ENCODE data around the gene SLC30A4.

SLC30A4 gene

DNA sequence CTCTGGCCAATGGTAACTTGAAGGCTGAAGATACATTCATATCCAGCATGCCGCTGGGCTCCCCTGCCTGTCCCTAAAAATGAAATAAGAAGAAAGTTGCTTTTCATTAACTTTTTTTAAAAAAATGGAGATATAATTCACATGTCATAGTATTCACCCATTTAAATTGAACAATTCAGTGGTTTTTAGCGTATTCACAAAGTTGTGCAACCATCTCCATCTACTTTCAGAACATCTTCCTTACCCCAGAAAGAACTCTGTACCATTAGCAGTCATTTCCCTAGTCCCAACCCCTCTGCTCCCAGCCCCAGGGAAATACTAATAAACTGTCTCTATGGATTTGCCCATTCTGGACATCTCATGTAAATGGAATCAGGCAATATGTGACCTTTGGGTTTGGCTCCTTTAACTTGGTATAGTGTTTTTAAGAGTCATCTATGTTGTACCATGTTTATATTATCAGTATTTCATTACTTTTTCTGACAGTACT lies 88.4 kb downstream of the SLC30A4 start:
- no peak for TF ChIP-seq CTCF (IDR thresholded peaks at IDR 0.05; ENCODE audit: borderline replicate concordance, insufficient read depth, low read depth, low read length)
- H3K4me3 ChIP-seq (ENCODE audit: low read depth, low read length) = no peak overlapping the region

DNA sequence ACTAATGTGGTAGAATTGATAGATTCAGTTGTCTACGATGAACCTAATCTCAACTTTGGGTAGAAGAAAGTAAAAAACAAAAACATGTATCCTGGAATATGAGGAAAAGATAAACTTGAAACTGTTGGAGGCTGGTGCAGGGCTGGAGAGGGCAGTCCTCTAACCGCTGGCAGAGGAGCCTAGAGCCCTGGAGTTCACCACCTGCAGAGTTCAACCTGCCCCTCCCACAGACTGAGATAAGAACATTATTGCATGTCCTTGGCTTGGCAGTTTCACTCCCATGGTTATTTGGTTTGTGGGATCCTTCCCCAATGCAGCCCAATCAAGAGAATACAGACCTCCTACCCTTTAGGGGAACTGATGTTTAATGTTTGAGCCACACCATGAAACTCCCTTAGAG lies 91.0 kb downstream of the SLC30A4 start:
- no peak overlapping the region for H3K4me3 ChIP-seq (ENCODE audit: low read depth, low read length)
- no peak for TF ChIP-seq CTCF (IDR thresholded peaks at IDR 0.05; ENCODE audit: borderline replicate concordance, insufficient read depth, low read depth, low read length)

- peak; percentile 100 for TF ChIP-seq CTCF (IDR thresholded peaks at IDR 0.05; ENCODE audit: borderline replicate concordance, insufficient read depth, low read depth, low read length)
- peak overlapping the region; percentile 53 for H3K4me3 ChIP-seq (ENCODE audit: low read depth, low read length)
Measured at GRCh38 chr15:45429941-45430792, 92.4 kb downstream of the SLC30A4 start.

Data from GM12875 (cell line).